ENCODE data around the gene DHRS12.

DHRS12 gene

DNA sequence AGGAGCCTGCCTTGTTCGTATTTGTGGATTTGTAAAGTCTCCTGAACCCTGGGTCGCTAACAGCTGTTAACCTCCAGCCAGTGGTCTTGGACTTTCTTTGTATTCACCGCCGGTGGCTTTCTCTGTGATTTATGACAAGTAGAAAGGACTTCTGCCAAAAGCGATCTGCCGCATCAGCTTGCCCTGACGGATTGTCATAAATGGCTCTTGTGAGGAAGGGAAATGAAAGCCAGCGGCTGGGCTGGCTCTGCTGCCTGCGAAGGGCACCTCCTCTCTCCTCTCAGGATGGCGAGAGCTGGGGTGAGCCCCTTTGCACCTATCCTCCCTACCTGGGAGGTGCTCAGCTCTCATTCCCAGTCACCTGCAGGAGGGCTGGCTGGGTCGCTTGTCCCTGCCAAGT is 25.6 kb downstream of the DHRS12 start:
- no peak for DNase-seq (ENCODE audit: extremely low read depth, low read depth)
- TF ChIP-seq, protein P1, sequence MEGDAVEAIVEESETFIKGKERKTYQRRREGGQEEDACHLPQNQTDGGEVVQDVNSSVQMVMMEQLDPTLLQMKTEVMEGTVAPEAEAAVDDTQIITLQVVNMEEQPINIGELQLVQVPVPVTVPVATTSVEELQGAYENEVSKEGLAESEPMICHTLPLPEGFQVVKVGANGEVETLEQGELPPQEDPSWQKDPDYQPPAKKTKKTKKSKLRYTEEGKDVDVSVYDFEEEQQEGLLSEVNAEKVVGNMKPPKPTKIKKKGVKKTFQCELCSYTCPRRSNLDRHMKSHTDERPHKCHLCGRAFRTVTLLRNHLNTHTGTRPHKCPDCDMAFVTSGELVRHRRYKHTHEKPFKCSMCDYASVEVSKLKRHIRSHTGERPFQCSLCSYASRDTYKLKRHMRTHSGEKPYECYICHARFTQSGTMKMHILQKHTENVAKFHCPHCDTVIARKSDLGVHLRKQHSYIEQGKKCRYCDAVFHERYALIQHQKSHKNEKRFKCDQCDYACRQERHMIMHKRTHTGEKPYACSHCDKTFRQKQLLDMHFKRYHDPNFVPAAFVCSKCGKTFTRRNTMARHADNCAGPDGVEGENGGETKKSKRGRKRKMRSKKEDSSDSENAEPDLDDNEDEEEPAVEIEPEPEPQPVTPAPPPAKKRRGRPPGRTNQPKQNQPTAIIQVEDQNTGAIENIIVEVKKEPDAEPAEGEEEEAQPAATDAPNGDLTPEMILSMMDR (IDR thresholded peaks at IDR 0.05; ENCODE audit: low read depth, low read length): no peak

DNA sequence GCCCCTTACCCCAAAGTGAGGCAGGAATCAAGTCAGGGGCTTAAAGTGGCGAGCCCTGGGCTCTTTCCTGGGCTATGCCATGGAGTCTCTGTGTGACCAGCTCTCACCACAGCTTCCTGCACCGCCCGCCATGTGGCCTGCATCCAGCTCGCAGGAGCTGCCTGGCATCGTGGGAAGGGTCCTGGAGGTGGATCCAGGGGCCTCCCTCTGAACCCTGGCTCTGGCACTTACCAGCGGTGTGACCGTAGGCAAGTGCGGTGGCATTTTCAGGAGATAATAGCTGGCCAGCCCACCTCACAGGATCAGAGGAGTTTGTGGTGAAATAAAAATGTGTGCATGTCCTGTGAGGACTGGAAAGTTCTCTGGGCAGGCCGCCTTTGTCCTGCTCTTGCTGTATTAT is 26.0 kb downstream of the DHRS12 start:
- TF ChIP-seq, protein P1 (IDR thresholded peaks at IDR 0.05; ENCODE audit: low read depth, low read length): no peak
- DNase-seq (ENCODE audit: extremely low read depth, low read depth): no peak

DNA sequence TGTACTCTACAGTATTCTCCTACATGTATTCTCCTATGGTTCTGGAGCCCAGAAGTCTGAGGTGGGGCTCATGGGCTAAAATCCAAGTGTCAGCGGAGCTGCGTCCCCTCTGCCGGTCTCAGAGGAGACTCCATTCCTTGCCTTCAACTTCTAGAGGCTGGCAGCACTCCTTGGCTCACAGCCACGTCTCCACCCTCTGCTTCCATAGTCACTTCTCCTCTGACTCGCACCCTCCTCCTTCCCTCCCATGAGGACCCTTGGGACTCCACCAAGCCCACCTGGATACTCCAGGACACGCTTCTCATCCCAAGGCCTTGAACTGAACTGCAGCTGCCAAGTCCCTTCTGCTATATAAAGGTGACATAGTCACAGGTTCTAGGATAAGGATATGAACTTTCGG is 27.8 kb downstream of the DHRS12 start:
- TF ChIP-seq, protein P1 (IDR thresholded peaks at IDR 0.05; ENCODE audit: low read depth, low read length): no peak
- DNase-seq (ENCODE audit: extremely low read depth, low read depth): no peak

DNA sequence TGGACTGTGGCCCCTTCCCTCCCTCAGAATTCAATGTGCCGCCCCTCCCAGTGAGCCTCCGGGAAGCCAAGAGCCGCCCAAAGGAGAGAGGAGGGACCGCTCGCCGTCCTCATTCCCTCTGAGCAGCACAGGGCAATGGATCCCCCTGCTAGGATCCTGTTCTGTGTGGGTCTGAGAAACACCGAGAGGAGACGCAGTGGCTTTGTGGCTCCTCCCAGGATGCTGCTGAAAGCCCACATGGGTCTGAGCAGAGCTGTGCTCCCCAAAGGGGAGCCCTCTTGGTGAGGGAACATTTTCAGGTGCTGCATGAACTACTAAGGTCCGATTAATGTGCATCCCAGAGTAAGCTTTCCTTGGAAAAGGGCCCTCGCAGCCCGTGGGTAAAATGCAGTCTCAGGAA is 30.4 kb downstream of the DHRS12 start:
- DNase-seq (ENCODE audit: extremely low read depth, low read depth): no peak
- TF ChIP-seq, protein P1 (IDR thresholded peaks at IDR 0.05; ENCODE audit: low read depth, low read length): no peak

DNA sequence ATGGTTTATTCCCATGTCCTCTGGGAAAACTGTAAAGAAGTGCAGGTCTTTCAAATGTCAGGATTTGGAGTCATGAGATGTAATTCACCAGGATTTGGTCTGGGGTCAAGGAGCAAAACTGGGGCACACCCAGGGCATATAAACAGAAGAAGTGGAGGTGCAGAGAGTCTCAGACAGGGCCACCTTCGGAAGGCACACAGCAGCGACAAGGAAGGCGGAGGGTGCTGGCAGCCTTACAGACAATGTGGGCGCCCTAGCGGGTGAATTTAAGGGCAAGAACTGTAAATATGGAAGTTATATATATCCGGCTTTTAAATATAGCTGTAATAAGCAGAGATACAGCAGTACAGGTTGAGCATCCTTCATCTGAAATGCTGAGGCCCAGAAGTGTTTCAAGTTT is 31.2 kb downstream of the DHRS12 start:
- TF ChIP-seq, protein P1 (IDR thresholded peaks at IDR 0.05; ENCODE audit: low read depth, low read length): no peak
- no peak for DNase-seq (ENCODE audit: extremely low read depth, low read depth)

DNA sequence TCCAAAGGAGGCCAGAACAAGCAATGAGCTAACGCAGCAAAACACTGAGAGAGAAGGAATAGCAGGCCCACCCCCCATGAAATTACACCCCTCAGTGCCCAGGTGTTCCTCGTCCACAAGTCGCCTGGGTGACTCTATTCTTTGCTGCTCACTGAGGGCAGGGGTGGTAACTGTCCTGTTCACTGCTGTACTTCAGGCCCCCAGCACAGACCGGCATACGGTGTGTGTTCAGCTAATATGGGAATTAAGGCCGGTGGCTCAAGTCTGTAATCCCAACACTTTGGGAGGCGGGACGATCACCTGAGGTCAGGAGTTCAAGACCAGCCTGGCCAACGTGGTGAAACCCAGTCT is 31.9 kb downstream of the DHRS12 start:
- no peak for DNase-seq (ENCODE audit: extremely low read depth, low read depth)
- TF ChIP-seq, protein P1 (IDR thresholded peaks at IDR 0.05; ENCODE audit: low read depth, low read length): no peak

DNA sequence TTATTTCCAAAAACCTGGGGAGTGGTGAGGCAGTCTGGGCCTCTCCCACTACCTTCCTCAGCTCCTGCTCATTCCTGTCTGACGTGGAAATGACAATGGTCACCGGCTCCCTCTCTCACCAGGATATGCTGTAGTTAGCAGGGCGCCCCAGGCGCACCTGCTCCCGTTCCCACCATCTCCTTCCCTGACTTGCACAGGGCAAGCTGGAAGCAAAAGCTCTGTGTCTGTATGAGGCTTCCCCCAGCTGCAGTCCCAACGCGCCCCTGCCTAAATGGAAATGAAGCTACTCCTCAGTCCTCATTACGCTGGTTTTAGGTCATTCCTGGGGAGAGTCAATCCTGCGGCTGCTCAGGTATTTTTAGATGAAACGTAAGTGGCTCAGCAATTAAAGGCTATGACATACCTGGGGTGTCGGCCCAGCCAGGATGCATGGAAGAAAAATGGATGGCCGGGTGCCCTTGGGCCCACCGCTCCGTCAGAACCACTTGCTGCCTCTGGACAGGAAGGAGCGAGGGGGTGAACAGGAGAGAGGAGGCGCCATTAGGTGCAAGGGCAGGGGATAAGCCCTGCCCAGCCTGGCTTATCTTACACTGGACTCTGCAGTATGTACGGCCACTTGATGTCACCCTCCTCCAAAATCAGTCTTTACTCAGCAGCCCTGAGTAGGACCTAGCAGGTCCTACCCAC is 32.4 kb downstream of the DHRS12 start:
- TF ChIP-seq, protein P1 (IDR thresholded peaks at IDR 0.05; ENCODE audit: low read depth, low read length): no peak
- DNase-seq (ENCODE audit: extremely low read depth, low read depth): no peak

Data from AG09319 (cell line).